Nephron (organoid): ENCODE results near the gene DIP2C.

Experiments
- H3K27ac Mint-ChIP-seq, 3 experiments: 2 replicates each; pipeline ENCODE4 v1.8.0; 2020; ENCODE audit warnings: mixed read lengths in 3 of 3, mild to moderate bottlenecking in 2 of 3, moderate library complexity in 1 of 3
- H3K27me3 Mint-ChIP-seq: 2 replicates; pipeline ENCODE4 v1.8.0; 2021; ENCODE audit warnings: low read depth, mild to moderate bottlenecking, moderate library complexity, mixed read lengths
- H3K36me3 Mint-ChIP-seq: 2 replicates; pipeline ENCODE4 v1.8.0; 2020; ENCODE audit warnings: low read depth, mixed read lengths
- H3K4me1 Mint-ChIP-seq: 2 replicates; pipeline ENCODE4 v1.8.0; 2020; ENCODE audit warnings: mixed read lengths
- H3K4me3 Mint-ChIP-seq, 3 experiments: 2 replicates each; pipeline ENCODE4 v1.8.0; 2020; ENCODE audit warnings: mild to moderate bottlenecking in 3 of 3, mixed read lengths in 3 of 3, moderate library complexity in 2 of 3
- H3K9me3 Mint-ChIP-seq: 2 replicates; pipeline ENCODE4 v1.8.0; 2020; ENCODE audit warnings: mixed read lengths
- CTCF ChIP-seq, 3 experiments: fragments of 200-600 bp; sonication (generic); IDR thresholded peaks; one replicate each; pipeline ENCODE4 v1.5.0; 2021; ENCODE audit warnings: antibody characterized with exemption in 3 of 3; ENCODE audit not compliant: unreplicated experiment in 3 of 3

DIP2C gene

GRCh38 chr10:289581-289980 lies 399.9 kb downstream of the DIP2C start:
- H3K36me3 Mint-ChIP-seq: peaks cover 48% of the 10 kb centered on the region

GRCh38 chr10:288316-289200 lies 400.9 kb downstream of the DIP2C start:
- no peaks in the 10 kb centered on the region for H3K27me3 Mint-ChIP-seq
- peaks cover 58% of the 10 kb centered on the region for H3K36me3 Mint-ChIP-seq
- H3K4me3 Mint-ChIP-seq: no peak overlapping the region
- no peaks in the 10 kb centered on the region for H3K9me3 Mint-ChIP-seq
- no peak for TF ChIP-seq CTCF (IDR thresholded peaks at IDR 0.05; ENCODE audit: unreplicated experiment in 3 of 3)
- H3K4me1 Mint-ChIP-seq: peaks cover 2% of the 10 kb centered on the region
- no peak overlapping the region for H3K27ac Mint-ChIP-seq

More at GRCh38 chr10:289581-289980, 399.9 kb downstream of the DIP2C start:
- peaks cover 4% of the 10 kb centered on the region for H3K4me1 Mint-ChIP-seq
- no peaks in the 10 kb centered on the region for H3K27me3 Mint-ChIP-seq
- no peak overlapping the region for H3K4me3 Mint-ChIP-seq
- no peak overlapping the region for H3K27ac Mint-ChIP-seq
- no peaks in the 10 kb centered on the region for H3K9me3 Mint-ChIP-seq
- TF ChIP-seq CTCF (IDR thresholded peaks at IDR 0.05; ENCODE audit: unreplicated experiment in 3 of 3): no peak

- H3K4me1 Mint-ChIP-seq: no peaks in the 10 kb centered on the region
- no peak overlapping the region for H3K27ac Mint-ChIP-seq
- H3K4me3 Mint-ChIP-seq: no peak overlapping the region
- TF ChIP-seq CTCF (IDR thresholded peaks at IDR 0.05; ENCODE audit: unreplicated experiment in 3 of 3): peak in 2 of 3 experiments; percentile 9 to 23
- no peaks in the 10 kb centered on the region for H3K27me3 Mint-ChIP-seq
- H3K9me3 Mint-ChIP-seq: no peaks in the 10 kb centered on the region
- H3K36me3 Mint-ChIP-seq: peaks cover 65% of the 10 kb centered on the region
These were observed 401.7 kb downstream of the DIP2C start for GRCh38 chr10:287814-288213.

- Mint-ChIP-seq H3K9me3 (no peaks in the 10 kb centered on the region), H3K36me3 (peaks cover 62% of the 10 kb centered on the region), H3K4me3 (no peak overlapping the region), H3K27me3 (no peaks in the 10 kb centered on the region), H3K4me1 (no peaks in the 10 kb centered on the region), H3K27ac (no peak overlapping the region)
- TF ChIP-seq CTCF (IDR thresholded peaks at IDR 0.05; ENCODE audit: unreplicated experiment in 3 of 3): no peak
These were observed 402.3 kb downstream of the DIP2C start for GRCh38 chr10:287026-287709.

- no peaks in the 10 kb centered on the region for H3K27me3 Mint-ChIP-seq
- no peak overlapping the region for H3K4me3 Mint-ChIP-seq
- TF ChIP-seq CTCF (IDR thresholded peaks at IDR 0.05; ENCODE audit: unreplicated experiment in 3 of 3): no peak
- H3K36me3 Mint-ChIP-seq: peaks cover 71% of the 10 kb centered on the region
- H3K9me3 Mint-ChIP-seq: no peaks in the 10 kb centered on the region
- H3K4me1 Mint-ChIP-seq: no peaks in the 10 kb centered on the region
- no peak overlapping the region for H3K27ac Mint-ChIP-seq
These were observed 404.3 kb downstream of the DIP2C start for GRCh38 chr10:285216-285615.
